Uterus (tissue), 2 donors: ENCODE measurements around the gene TMEM88.

Source experiments
- POLR2A ChIP-seq, 2 donors: fragments of 450-650 bp; IDR thresholded peaks; one replicate each; pipeline ENCODE4 v1.6.1; 2016; ENCODE audit warnings: antibody characterized with exemption in 2 of 2, mild to moderate bottlenecking in 1 of 2, moderate library complexity in 1 of 2
- TF ChIP-seq, protein P1 (sequence below), 4 experiments: fragments of 200-600 bp in 2 of 4; fragments of 450-650 bp in 2 of 4; sonication (generic) in 2 of 4; IDR thresholded peaks; one replicate each; pipeline ENCODE4 v1.5.1; 2016 to 2019; ENCODE audit warnings: antibody characterized with exemption in 4 of 4, mild to moderate bottlenecking in 2 of 4, moderate library complexity in 1 of 4

DNA sequence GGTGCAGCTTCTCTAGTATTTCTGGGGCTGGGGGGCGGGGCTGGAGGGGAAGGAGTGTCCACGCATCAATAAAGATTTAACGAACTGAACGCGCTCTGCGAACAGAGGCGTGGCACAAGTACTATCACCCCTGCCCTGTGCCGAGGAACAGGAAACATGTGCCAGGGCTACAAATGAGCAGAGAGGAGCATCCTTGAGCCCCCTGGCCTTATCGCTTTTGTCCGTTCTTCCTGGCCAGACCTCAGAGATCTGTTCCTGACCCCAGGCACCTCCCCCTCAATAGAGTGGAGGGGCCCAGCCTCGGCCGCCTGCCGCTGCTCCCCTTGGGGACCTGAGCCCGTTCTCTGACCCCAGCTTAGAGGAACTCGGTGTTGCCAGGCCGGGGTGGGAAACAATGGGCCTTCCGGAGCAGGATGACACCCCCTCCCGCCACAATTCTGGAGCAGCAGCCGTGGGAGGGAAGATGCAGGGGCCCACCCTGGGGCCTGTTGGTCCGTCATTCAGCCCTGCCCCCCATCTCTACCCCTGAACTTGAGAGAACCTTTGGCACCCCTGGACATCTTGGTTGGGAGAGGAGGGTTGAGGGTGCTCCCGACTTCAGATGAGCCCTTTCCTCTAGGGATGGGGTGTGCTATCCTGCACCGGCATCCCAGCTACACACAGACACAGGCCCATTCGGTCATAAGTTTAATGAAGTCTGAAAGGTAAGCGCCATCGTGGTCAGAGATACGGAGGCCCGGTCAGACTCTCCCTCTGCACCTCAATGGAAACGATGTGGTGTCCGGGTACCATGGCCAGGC lies 1.3 kb downstream of the TMEM88 start:
- TF ChIP-seq, protein P1, sequence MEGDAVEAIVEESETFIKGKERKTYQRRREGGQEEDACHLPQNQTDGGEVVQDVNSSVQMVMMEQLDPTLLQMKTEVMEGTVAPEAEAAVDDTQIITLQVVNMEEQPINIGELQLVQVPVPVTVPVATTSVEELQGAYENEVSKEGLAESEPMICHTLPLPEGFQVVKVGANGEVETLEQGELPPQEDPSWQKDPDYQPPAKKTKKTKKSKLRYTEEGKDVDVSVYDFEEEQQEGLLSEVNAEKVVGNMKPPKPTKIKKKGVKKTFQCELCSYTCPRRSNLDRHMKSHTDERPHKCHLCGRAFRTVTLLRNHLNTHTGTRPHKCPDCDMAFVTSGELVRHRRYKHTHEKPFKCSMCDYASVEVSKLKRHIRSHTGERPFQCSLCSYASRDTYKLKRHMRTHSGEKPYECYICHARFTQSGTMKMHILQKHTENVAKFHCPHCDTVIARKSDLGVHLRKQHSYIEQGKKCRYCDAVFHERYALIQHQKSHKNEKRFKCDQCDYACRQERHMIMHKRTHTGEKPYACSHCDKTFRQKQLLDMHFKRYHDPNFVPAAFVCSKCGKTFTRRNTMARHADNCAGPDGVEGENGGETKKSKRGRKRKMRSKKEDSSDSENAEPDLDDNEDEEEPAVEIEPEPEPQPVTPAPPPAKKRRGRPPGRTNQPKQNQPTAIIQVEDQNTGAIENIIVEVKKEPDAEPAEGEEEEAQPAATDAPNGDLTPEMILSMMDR (IDR thresholded peaks at IDR 0.05), result no peak
- no peak for TF ChIP-seq POLR2A (IDR thresholded peaks at IDR 0.05)
